Esophagus muscularis mucosa (tissue), 4 donors: ENCODE data around the gene ID3. TPM values are rescaled to one million over a fixed set of nuclear protein-coding genes. Genes with fewer than 3 reads are reported as not detected.

Experiments
- DNase-seq: peaks from one replicate; pipeline ENCODE4 v3.0.0-alpha.2; 2017; ENCODE audit errors: extremely low spot score
- H3K27ac ChIP-seq, 4 donors: fragments of 200-600 bp; sonication (generic); replicated peaks in 1 of 4; 1 replicate in 3 of 4; 2 replicates in 1 of 4; pipeline ENCODE4 v1.5.1; 2016 to 2019; ENCODE audit warnings: mild to moderate bottlenecking in 1 of 4
- H3K27me3 ChIP-seq, 4 donors: fragments of 200-600 bp; sonication (generic); one replicate each; pipeline versions ENCODE4 v1.5.1 to v1.6.0; 2016 to 2019
- H3K36me3 ChIP-seq, 4 donors: fragments of 200-600 bp; sonication (generic); one replicate each; pipeline ENCODE4 v1.5.1; 2016 to 2019
- H3K4me1 ChIP-seq, 4 donors: fragments of 200-600 bp; sonication (generic); one replicate each; pipeline ENCODE4 v1.5.1; 2016 to 2019
- H3K4me3 ChIP-seq, 4 donors: fragments of 200-600 bp; sonication (generic); 1 replicate in 2 of 4; 2 replicates in 2 of 4; pipeline ENCODE4 v1.5.1; 2016 to 2019; ENCODE audit warnings: mild to moderate bottlenecking in 4 of 4, moderate library complexity in 1 of 4
- H3K9me3 ChIP-seq, 4 donors: fragments of 200-600 bp; sonication (generic); 1 replicate in 3 of 4; 2 replicates in 1 of 4; pipeline ENCODE4 v1.5.1; 2016 to 2019
- CTCF ChIP-seq, 3 experiments: fragments of 200-600 bp in 2 of 3; fragments of 450-650 bp in 1 of 3; sonication (generic) in 2 of 3; IDR thresholded peaks; one replicate each; pipeline ENCODE4 v1.5.1; 2017 to 2019; ENCODE audit warnings: antibody characterized with exemption in 3 of 3, mild to moderate bottlenecking in 2 of 3, moderate library complexity in 1 of 3
- EP300 ChIP-seq: sonication (generic); formaldehyde crosslinking; IDR thresholded peaks from one replicate; pipeline ENCODE4 v1.6.1; 2017; ENCODE audit warnings: antibody characterized with exemption
- POLR2A ChIP-seq: fragments of 450-650 bp; IDR thresholded peaks from one replicate; pipeline ENCODE4 v1.6.1; 2017; ENCODE audit warnings: antibody characterized with exemption, moderate library complexity, mild to moderate bottlenecking, low read depth
- POLR2AphosphoS5 ChIP-seq, 2 donors: sonication (generic); formaldehyde crosslinking; IDR thresholded peaks; one replicate each; pipeline ENCODE4 v1.6.1; 2017; ENCODE audit warnings: antibody characterized with exemption in 2 of 2
- WGBS: methylation state at CpG from one replicate; pipeline ENCODE4 v1.1.5; 2018; 5-methylcytosine and 5-hydroxymethylcytosine counted together
- intact Hi-C: fragments of 100-400 bp; cut with DNase I; formaldehyde crosslinking; loops from one replicate; pipeline ENCODE4 v1.15.1; 2023
- total RNA-seq, 4 donors: library from RNA; depleted of rRNA; stranded (reverse); fragments of >200 nt; gene quantifications; one replicate each; pipeline versions ENCODE4 v1.1.0 to v1.2.1, GENCODE V29; 2016

ID3 gene
- total RNA-seq, 4 donors from 2014 or later: 75.2 to 352 (median 274) TPM

- Histone ChIP-seq H3K4me1 (peaks cover 35 to 42% (median 39%) of the 10 kb centered on the region in 4 donors), H3K36me3 (no peaks in the 10 kb centered on the region), H3K4me3 (no peak overlapping the region), H3K9me3 (no peaks in the 10 kb centered on the region), H3K27ac (peak overlapping the region; percentile 80 to 88 (median 84)), H3K27me3 (peaks cover 0 to 3% (median 0%) of the 10 kb centered on the region in 4 donors)
- TF ChIP-seq EP300: no peak
- TF ChIP-seq POLR2A: no peak
- no peak for TF ChIP-seq POLR2AphosphoS5 (IDR thresholded peaks at IDR 0.05)
- no peak for TF ChIP-seq CTCF (IDR thresholded peaks at IDR 0.05)
- whole genome bisulfite sequencing: 88% methylated on average over 6 of the region's 6 CpGs
- no peak for DNase-seq
- intact Hi-C loops: no loop called here
Measured at GRCh38 chr1:23578997-23579363, 19.7 kb upstream of the ID3 start.

GRCh38 chr1:23578311-23578996 lies 19.2 kb upstream of the ID3 start:
- intact Hi-C loops: no loop called here
- no peaks in the 10 kb centered on the region for H3K36me3 ChIP-seq
- no peak for DNase-seq
- H3K4me3 ChIP-seq: no peak overlapping the region
- H3K9me3 ChIP-seq: no peaks in the 10 kb centered on the region
- WGBS: 73% methylated on average over 4 of the region's 4 CpGs
- H3K4me1 ChIP-seq: peaks cover 35 to 42% (median 39%) of the 10 kb centered on the region in 4 donors
- TF ChIP-seq EP300 (no peak), POLR2AphosphoS5 (IDR thresholded peaks at IDR 0.05) (no peak), CTCF (IDR thresholded peaks at IDR 0.05) (no peak), POLR2A (no peak)
- peak overlapping the region; percentile 80 to 88 (median 84) for H3K27ac ChIP-seq
- H3K27me3 ChIP-seq: peaks cover 0 to 3% (median 0%) of the 10 kb centered on the region in 4 donors

GRCh38 chr1:23577056-23578004 lies 18.0 kb upstream of the ID3 start:
- no peak for TF ChIP-seq CTCF (IDR thresholded peaks at IDR 0.05)
- no peak for TF ChIP-seq POLR2A
- peak; percentile 44 to 75 for TF ChIP-seq POLR2AphosphoS5 (IDR thresholded peaks at IDR 0.05)
- Histone ChIP-seq H3K27ac (peak overlapping the region; percentile 80 to 88 (median 84)), H3K9me3 (no peaks in the 10 kb centered on the region), H3K36me3 (no peaks in the 10 kb centered on the region), H3K4me1 (peaks cover 35 to 42% (median 39%) of the 10 kb centered on the region in 4 donors), H3K27me3 (peaks cover 0 to 3% (median 0%) of the 10 kb centered on the region in 4 donors), H3K4me3 (peak overlapping the region; percentile 24 to 48 (median 33))
- 11% methylated on average over 11 of the region's 11 CpGs for WGBS
- intact Hi-C loops: no loop called here
- no peak for DNase-seq

DNA sequence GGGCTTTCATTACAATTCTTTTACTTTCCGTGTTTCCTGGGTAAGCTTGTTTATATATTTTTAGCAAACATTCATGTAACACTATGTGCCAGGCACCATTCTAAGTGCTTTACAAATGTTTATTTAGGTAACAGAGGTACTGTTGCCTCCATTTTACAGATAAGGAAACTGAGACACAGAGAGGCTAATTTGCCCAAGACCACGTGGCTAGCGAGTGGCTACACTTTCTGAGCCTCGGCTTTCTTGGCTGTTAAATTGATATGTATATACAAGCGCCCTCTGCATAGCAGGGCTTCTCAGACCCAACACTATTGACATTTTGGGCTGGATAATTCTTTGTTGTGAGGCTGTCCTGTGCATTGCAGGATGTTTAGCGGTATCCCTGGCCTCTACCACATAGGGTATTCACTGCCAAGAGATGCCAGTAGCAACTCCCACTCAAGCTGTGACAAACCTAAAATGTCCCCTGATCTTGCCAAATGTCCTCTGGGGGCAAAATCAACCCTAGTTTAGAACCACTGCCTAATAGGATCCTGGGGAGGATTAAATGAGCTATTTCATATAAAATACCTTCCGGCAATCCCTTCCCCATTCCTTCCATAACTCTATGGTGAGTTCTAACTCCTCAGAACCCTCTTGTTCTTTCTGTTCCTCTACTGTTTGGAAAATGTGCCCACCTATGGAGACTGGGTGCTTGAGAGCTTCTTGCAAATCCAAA lies 17.2 kb upstream of the ID3 start:
- Histone ChIP-seq H3K4me3 (peak overlapping the region; percentile 24 to 48 (median 33)), H3K36me3 (no peaks in the 10 kb centered on the region), H3K9me3 (no peaks in the 10 kb centered on the region), H3K4me1 (peaks cover 35 to 42% (median 39%) of the 10 kb centered on the region in 4 donors), H3K27ac (peak overlapping the region; percentile 80 to 88 (median 84)), H3K27me3 (peaks cover 0 to 3% (median 0%) of the 10 kb centered on the region in 4 donors)
- intact Hi-C loops: no loop called here
- WGBS: 75% methylated on average over 7 of the region's 7 CpGs
- no peak for DNase-seq
- TF ChIP-seq EP300: no peak
- TF ChIP-seq POLR2A: no peak
- TF ChIP-seq CTCF (IDR thresholded peaks at IDR 0.05): no peak
- TF ChIP-seq POLR2AphosphoS5 (IDR thresholded peaks at IDR 0.05): no peak
